NCI-H128 (cell line): ENCODE results near the gene LACRT.

Experiments
- DNase-seq: peaks from one replicate; lab custom pipeline; 2025; ENCODE audit not compliant: unreplicated experiment; lab: John Stamatoyannopoulos, UW

Gene LACRT

GRCh38 chr12:54603173-54603814 lies 31.4 kb downstream of the LACRT start:
- DNase-seq: no peak

GRCh38 chr12:54602661-54603060 lies 32.0 kb downstream of the LACRT start:
- DNase-seq: no peak

GRCh38 chr12:54601841-54602240 lies 32.9 kb downstream of the LACRT start:
- DNase-seq: no peak

GRCh38 chr12:54598970-54599369 lies 35.7 kb downstream of the LACRT start:
- DNase-seq: no peak

GRCh38 chr12:54596526-54596946 lies 38.2 kb downstream of the LACRT start:
- DNase-seq: no peak

- no peak for DNase-seq
These were observed 39.2 kb downstream of the LACRT start for GRCh38 chr12:54595471-54595870.

GRCh38 chr12:54593725-54594124 lies 41.0 kb downstream of the LACRT start:
- DNase-seq: no peak

- DNase-seq: no peak
These were observed 41.6 kb downstream of the LACRT start for GRCh38 chr12:54593135-54593534.

GRCh38 chr12:54592316-54592715 lies 42.4 kb downstream of the LACRT start:
- no peak for DNase-seq

- no peak for DNase-seq
These were observed 43.6 kb downstream of the LACRT start for GRCh38 chr12:54590978-54591591.

- DNase-seq: no peak
These were observed 44.7 kb downstream of the LACRT start for GRCh38 chr12:54589964-54590363.

GRCh38 chr12:54588890-54589267 lies 45.8 kb downstream of the LACRT start:
- no peak for DNase-seq

- no peak for DNase-seq
These were observed 46.4 kb downstream of the LACRT start, which contains the start of gene PPP1R1A for GRCh38 chr12:54588110-54588889. Gene PPP1R1A (minus strand): TSS chr12:54588659. CDS start chr12:54588488, 171 bp downstream.

- DNase-seq: no peak
These were observed 47.3 kb downstream of the LACRT start for GRCh38 chr12:54587315-54587873.

GRCh38 chr12:54586620-54587019 lies 48.1 kb downstream of the LACRT start:
- no peak for DNase-seq

- DNase-seq: no peak
These were observed 49.5 kb downstream of the LACRT start for GRCh38 chr12:54585243-54585642.

- no peak for DNase-seq
These were observed 50.6 kb downstream of the LACRT start for GRCh38 chr12:54584128-54584527.

GRCh38 chr12:54583726-54584125 lies 51.0 kb downstream of the LACRT start:
- no peak for DNase-seq

- no peak for DNase-seq
These were observed 53.3 kb downstream of the LACRT start for GRCh38 chr12:54581412-54581811.
